HG02981 (cell line): ENCODE measurements around the gene ITPR2.
A peak's percentile ranks its signal among the peaks of the same experiment; 100 is the strongest.

Source experiments
- ATAC-seq: cut with Tn5 transposase; IDR thresholded peaks from one replicate; pipeline ENCODE4 v1.9.1; 2021; ENCODE audit warnings: mild to moderate bottlenecking, moderate library complexity; ENCODE audit not compliant: unreplicated experiment

The ITPR2 gene

GRCh38 chr12:26735249-26735639, 97.8 kb downstream of the ITPR2 start:
- no peak for ATAC-seq

- ATAC-seq = no peak
Measured at GRCh38 chr12:26734510-26735248, 98.3 kb downstream of the ITPR2 start.

GRCh38 chr12:26732005-26732908, 100.7 kb downstream of the ITPR2 start:
- peak; percentile 62 for ATAC-seq

- no peak for ATAC-seq
Measured at GRCh38 chr12:26730481-26731350, 102.3 kb downstream of the ITPR2 start.

GRCh38 chr12:26729137-26729671, 103.8 kb downstream of the ITPR2 start:
- ATAC-seq = peak; percentile 33

GRCh38 chr12:26728205-26729050, 104.6 kb downstream of the ITPR2 start:
- peak; percentile 40 for ATAC-seq

- ATAC-seq = no peak
Measured at GRCh38 chr12:26727482-26728204, 105.4 kb downstream of the ITPR2 start.

GRCh38 chr12:26726956-26727355, 106.0 kb downstream of the ITPR2 start:
- ATAC-seq = no peak

- ATAC-seq = no peak
Measured at GRCh38 chr12:26725276-26725916, 107.6 kb downstream of the ITPR2 start.

GRCh38 chr12:26724309-26724702, 108.7 kb downstream of the ITPR2 start:
- no peak for ATAC-seq

- ATAC-seq = no peak
Measured at GRCh38 chr12:26723379-26724308, 109.3 kb downstream of the ITPR2 start.

- no peak for ATAC-seq
Measured at GRCh38 chr12:26721800-26722199, 111.2 kb downstream of the ITPR2 start.

GRCh38 chr12:26719852-26720251, 113.1 kb downstream of the ITPR2 start:
- ATAC-seq = no peak

- ATAC-seq = no peak
Measured at GRCh38 chr12:26717757-26718156, 115.2 kb downstream of the ITPR2 start.

- no peak for ATAC-seq
Measured at GRCh38 chr12:26715232-26715631, 117.8 kb downstream of the ITPR2 start.

GRCh38 chr12:26713885-26714383, 119.1 kb downstream of the ITPR2 start:
- peak; percentile 75 for ATAC-seq

GRCh38 chr12:26712892-26713291, 120.1 kb downstream of the ITPR2 start:
- ATAC-seq = no peak
